GM12892 (cell line): ENCODE measurements around the gene RANBP10.

ENCODE experiments used
- POLR2A ChIP-seq: IDR thresholded peaks from 2 replicates; pipeline ENCODE4 v1.6.1; 2011; ENCODE audit warnings: low read depth, low read length, control low read depth
- POLR2AphosphoS5 ChIP-seq: IDR thresholded peaks from 2 replicates; pipeline ENCODE4 v1.6.1; 2011; ENCODE audit warnings: low read depth, low read length, control low read depth
- TAF1 ChIP-seq: IDR thresholded peaks from 2 replicates; pipeline ENCODE4 v1.6.1; 2011; ENCODE audit warnings: low read depth, mild to moderate bottlenecking, control low read depth, low read length, borderline replicate concordance

DNA sequence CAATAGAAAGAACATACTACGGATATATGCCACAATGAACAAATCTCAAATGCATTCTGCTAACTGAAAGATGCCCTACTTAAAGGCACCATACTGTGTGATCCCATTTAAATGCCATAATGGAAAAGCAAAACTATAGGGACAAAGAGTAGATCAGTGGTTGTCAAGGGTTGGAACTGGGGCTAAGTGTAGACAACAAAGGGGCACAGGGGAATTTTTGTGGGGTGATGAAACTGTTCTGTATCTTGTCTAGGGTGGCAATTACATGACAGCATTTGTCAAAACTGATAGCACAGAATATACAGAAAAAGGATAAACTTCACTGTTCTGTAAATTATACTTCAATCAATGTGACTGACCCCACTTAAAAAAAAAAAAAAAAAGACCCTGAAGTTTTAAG, 104.9 kb downstream of the RANBP10 start:
- no peak for TF ChIP-seq POLR2A
- no peak for TF ChIP-seq POLR2AphosphoS5
- no peak for TF ChIP-seq TAF1
